Forelimb muscle (tissue), 1 donor: ENCODE data around the gene CHRDL2. TPM values are rescaled to one million over a fixed set of nuclear protein-coding genes. Genes with fewer than 3 reads are reported as not detected.
"Not testable (repeated sequence)": the region's sequence is repeated elsewhere in the genome, so short reads cannot be mapped to it uniquely, and the experiment has no call there.

Experiments used
- DNase-seq: peaks from one replicate; pipeline ENCODE4 v3.0.0-alpha.2; 2013; ENCODE audit warnings: low read depth
- polyA plus RNA-seq: library from polyadenylated mRNA; unstranded; fragments of 120-200 nt; gene quantifications from one replicate; pipeline ENCODE4 v1.2.1, GENCODE V29; 2013; ENCODE audit not compliant: insufficient read length

Gene CHRDL2, protein sequence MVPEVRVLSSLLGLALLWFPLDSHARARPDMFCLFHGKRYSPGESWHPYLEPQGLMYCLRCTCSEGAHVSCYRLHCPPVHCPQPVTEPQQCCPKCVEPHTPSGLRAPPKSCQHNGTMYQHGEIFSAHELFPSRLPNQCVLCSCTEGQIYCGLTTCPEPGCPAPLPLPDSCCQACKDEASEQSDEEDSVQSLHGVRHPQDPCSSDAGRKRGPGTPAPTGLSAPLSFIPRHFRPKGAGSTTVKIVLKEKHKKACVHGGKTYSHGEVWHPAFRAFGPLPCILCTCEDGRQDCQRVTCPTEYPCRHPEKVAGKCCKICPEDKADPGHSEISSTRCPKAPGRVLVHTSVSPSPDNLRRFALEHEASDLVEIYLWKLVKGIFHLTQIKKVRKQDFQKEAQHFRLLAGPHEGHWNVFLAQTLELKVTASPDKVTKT
- 2.5 TPM for polyA plus RNA-seq

DNA sequence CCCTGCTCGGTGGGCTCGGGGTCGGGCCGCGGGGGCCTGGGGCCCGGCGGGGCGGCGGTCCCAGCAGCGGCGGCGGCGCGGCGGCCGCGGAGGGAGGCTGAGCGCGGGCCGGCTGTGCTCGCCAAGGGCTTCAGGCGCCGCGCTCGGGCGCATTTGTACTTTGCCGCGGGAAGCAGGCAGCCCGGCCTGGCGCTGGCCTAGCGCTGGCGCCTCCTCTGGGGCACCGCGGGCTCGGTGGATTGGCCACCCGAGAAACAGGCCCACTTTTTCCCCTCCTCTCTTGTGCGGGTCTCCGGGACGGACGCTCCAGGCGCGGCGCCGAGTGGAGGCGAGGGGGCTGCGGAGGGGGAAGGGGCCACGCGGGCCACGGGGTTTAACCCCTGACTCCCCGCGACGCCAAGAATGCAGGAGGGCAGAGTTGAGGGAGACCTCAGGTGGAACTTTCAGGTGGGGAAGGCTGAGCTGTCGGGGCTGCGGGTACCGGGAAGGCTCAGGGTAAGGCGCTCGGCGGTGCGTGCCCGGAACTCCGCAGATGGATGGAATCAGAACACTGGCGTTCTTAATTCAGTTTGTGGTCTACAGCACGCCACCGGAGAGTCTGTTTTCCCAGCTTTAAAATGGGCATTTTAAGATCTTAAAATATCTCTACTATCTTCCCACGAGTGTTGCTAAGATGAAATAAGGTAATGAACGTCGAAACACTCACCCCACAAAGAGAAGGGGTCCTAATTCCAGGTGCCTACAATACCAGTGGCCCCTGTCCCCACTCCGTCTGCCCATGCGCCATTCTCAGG lies at the start of gene CHRDL2:
Gene CHRDL2 (minus strand): TSS at position 126 of the 794 bp plus-strand sequence. CDS start 538 bp downstream, outside the sequence.
- no peak for DNase-seq

DNA sequence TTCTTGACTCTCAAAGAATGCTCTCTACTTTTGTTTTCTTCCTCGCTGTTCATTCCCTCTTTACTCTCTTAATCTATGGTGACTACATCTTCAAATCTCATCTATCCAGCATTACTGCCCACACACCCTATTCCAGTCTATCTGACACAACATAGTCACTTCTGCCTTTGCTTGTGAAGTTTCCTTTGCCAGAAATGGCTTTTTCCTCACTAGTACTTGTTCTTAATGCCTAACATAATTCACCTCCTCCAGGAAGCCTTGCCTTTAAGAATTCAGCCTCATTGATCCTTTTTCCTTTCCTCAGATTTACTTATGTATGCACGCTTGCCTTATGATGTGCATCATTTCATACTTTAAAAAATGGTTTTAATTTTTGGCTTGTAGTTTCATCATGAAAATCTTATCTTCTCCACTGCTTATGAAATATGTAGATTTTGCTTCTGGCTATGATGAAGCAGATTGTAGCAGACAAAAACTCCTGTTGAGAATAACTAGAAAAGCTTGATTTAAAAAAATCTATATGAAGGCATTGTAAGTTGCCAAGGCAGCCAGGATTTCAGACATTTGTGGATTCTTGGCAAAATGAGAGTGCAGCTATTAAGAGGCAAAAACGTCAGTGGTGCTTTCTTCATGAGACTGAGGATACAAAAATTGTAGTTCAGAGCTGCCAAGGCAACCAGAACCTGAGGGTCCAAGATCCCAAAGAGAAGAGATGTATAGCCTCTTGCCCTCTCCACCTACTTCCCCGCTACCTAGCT lies 49.2 kb upstream of the CHRDL2 start:
- DNase-seq: no peak

DNA sequence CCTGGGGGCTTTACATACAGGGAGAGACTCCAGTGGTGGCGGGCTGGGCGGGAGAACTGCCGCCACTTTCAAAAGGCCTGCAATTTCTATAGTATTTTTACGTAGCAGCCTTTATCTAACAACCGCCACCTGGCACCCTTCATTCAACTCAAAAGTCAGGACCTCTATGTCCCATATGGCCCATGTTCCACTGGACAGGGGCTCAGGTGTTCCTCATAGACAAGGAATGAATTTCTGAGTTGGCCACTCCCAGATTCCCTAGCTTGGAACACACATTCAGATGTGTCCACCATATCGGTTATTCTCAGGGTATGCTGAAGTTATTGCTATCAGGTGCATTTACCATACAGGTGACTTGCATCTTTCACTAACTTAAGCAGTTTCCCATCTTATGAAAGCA lies 47.4 kb upstream of the CHRDL2 start:
- DNase-seq: no peak

DNA sequence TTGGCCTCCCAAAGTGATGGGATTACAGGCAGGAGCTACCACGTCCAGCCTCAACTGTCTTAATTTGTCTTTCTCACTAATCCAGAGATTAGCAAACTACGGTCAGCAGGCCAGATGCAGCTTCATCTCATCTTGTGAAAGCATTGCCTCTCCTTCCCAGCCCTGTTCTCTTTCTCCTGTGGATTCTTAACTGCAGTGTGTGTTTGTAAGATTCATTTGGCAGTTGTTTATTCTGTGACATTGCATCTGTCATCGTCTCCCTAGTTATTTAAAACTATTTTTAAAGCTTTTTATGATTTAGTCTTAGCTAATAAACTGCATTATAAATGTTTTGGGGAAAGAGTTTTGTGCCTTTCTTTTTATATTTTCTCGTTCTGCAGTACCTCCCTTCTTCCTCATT lies 46.7 kb upstream of the CHRDL2 start:
- no peak for DNase-seq

DNA sequence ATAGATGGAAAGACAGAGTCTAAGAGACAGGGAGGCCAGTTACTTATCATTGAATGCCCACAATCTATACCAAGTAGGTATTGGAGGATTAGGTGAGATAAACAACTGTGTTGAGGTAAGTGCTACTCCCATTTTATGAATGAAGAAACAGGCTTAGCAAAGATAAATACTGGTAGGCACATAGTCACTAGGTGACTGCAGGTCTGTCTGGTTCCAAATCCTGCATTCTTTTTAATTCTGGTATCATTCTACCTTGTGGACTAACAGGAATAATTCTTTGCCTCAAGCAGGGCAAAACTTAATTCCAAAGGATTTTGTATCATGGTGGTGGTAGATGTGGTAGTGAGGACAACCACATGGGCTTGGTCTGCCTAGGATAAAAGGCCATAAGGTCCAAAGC lies 45.8 kb upstream of the CHRDL2 start:
- no peak for DNase-seq

DNA sequence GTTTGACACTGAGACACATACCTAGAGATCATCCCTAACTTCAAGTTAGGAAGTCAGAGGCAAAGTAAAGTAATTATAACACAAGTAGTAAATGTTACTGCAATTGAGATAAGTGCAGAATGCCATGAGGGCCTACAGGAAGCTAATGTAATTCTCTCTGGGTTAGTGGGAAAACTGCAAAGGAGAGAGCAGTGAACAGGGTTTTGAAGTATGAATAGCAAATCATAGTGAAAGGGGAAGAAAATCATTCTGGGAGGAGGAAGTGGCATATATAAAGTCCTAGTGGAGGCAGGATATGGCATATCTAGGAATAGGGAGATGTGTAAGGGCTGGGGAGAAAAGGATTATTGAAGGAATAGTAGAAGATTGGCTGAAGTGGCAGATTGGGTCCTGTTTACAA lies 45.3 kb upstream of the CHRDL2 start:
- DNase-seq: no peak

DNA sequence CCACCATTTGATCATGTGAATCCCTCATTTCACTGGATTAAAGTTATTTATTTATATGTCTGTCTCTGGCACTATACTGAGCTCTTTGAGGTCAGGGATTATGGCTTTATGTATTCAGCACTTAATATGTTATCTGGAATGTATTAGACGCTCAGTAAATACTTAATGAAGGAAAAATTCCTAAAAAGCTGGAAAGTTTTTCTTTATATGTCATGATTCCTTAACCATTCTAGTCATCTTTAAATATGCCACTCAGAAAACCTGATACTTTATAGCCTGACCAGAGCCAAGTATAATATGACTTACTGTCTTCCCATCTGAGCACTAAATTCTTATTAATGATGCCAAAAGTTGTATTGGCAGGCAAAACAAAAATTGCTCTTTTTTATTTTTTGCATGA lies 44.5 kb upstream of the CHRDL2 start:
- no peak for DNase-seq

DNA sequence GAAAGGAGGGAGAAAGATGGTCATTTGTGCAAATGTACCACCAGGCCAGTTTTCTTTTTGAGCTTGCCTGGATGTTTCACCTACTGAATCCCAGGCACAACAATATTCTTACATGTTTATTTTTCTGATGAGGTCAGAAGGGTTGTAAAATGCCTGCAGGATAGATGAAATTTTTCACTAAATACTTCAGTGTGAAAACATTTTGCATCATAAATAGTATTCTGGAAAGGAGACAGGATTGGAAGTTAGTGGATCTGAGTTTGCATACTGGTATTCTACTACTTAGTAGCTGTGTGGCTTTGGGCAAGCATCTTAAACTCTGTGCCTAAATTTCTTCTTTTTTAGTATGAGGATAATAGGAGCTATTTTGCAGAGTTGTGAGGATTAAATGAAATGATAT lies 42.2 kb upstream of the CHRDL2 start:
- no peak for DNase-seq

DNA sequence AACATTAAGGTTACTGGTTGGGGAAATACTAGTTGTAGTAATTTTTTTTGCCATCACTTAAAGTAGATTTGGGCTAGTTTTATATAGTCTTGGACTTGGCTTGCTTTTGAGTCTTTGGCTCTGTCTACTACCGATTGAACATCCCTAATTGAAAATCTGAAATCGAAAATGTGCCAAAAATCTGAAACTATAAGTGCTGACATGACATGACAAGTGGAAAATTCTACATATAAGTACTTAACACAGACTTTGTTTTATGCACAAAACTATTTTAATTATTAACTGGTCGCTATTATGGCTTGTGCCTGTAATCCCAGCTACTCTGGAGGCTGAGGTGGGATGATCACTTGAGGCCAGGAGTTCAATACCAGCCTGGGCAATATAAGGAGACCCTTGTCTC lies 39.9 kb upstream of the CHRDL2 start:
- DNase-seq: no peak

DNA sequence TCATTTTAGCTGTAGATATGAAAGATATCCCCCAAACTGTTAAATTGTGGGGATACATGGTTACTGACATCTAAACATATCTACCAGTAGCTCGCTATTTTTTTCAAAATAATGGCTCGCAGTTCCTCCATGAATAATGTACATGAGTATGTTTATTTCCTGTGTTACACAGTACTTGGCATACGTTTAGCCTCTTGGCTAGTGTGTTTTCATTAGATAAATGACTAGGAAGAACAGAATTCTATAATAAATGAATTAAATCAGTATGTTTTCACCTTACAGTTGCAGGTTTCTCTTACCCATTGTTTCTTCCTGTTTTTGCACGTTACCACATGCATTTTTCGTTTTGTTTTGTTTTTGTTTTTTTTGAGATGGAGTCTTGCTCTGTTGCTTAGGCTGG lies 39.2 kb upstream of the CHRDL2 start:
- no peak for DNase-seq

DNA sequence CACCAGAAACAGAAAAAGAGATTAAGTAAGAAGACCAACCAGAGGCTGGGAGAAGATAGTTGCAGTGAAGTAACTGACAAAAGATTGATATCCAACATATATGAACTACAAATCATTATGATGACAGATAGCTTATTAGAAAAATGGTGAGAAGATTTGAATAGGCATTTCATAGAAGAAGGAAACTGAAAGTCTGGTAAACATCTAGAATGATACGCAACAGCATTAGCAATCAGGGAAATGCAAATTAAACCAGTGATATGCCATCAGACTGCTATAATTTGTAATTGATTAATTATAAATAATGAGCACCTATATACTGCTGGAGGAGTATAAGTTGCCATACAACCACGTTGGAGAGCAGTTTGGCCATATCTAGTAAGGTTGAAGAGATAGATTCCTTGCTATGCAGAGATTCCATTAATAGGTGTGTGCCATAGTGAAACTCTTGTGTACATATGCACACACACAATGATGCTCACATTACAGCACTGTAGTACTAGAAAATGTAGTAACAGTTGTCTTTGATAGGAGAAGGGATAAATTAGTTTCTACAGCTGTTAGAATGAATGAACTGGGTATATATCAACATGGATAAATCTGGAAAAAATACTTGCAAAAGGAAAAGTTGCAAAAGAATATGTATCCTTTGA lies 38.0 kb upstream of the CHRDL2 start:
- no peak for DNase-seq

DNA sequence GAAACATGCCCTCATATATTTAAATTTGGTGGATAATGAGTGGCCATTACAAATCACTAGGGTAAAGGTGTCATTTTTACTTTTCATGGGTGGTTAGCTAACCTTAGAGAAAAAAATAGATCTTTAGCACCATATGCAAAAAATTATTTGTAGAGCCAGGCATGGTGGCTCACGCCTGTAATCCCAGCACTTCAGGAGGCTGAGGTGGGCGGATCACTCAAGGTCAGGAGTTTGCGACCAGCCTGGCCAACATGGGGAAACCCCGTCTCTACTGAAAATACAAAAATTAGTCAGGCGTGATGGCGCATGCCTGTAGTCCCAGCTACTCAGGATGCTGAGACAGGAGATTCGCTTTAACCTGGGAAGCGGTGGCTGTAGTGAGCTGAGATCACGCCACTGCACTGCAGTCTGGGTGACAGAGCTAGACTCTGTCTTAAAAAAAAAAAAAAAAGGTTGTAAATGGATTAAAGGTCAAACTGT lies 37.0 kb upstream of the CHRDL2 start:
- DNase-seq: not testable (repeated sequence)

DNA sequence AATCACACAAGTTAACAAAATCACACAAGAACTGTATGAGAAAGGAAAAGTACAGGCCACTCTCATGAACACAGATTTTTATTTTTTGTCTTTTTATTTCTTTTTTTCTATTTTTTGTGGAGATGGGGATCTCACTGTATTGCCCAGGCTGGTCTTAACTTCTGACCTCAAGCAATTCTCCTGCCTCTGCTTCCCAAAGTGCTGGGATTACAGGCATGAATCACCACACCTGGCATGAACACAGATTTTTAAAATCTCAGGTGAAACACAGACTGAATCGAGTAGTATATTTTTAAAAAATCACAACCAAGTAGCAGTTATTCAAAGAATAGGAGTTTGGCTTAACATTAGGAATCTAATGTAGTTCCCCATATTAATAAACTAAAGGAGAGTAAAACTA lies 35.7 kb upstream of the CHRDL2 start:
- no peak for DNase-seq

DNA sequence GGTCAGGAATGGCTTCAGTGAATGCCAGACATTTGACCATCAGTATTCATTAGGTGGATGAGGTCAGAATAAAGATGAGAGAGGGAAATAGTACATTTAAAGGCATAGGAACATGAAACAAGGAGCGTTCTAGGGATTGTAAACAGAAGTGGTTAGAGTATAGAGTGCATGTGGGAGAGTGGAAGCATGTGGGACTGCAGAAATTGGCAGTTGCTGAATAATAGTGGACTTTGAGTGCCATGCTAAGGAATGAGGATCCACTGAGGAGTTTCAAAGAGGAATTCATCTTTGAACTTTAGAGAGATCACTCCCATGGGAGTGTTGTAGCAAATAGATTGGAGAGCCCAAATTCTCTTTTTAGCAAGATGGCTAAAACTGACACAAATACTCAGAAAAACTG lies 25.3 kb upstream of the CHRDL2 start:
- DNase-seq: no peak

DNA sequence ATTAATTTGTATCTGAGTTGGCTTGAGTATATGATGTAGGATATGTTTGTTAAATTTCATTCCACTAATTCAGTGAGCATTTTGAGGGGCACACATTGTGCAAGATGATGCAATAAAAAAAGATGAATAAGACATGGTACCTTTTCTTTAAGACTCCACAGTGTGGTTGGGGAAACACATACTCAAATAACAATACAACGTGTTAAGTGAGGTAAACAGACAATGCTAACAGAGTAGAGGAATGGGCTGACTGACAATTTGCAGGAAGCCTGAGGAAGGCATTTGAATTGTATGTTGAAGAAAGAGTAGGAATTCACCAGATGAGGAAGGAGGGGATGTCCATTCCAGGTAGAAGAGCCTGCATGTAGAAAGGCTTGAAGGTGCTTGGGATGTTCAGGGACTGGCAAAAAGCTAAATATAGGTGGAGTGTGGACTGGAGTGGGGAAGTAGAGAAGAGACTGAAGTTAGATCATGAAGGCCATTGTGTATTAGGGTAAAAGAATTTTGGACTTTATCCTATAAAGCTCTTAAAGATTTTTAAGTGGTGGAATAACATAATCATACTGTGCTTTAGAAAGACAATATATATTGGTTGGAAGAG lies 24.3 kb upstream of the CHRDL2 start:
- DNase-seq: no peak

DNA sequence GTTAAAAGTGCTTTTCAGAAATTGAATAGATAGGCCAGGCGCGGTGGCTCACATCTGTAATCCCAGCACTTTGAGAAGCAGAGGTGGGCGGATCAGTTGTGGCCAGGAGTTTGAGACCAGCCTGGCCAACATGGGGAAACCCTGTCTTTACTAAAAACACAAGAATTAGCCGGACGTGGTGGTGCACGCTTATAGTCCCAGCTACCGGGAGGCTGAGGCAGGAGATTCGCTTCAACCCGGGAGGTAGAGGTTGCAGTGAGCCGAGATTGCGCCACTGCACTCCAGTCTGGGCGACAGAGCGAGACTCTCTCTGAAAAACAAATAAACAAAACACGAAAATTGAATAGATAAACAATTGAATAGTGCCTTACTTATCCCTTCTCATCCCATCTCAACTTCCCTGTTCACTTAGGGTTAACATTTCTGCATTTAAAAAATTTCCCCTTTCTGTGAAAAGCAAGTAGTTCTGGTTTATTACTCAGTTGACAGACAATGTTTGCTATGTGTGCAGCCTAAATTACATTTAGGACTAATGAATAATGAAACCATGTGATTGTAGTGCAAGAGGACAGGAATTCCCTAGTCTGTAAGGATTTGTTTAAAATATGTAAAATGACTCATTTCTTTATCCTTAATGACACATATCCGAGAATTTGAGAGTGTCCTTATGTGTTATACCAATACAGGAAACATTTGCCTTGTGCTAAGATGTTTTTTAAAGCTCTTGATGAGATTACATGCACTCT lies 23.5 kb upstream of the CHRDL2 start:
- DNase-seq: no peak

DNA sequence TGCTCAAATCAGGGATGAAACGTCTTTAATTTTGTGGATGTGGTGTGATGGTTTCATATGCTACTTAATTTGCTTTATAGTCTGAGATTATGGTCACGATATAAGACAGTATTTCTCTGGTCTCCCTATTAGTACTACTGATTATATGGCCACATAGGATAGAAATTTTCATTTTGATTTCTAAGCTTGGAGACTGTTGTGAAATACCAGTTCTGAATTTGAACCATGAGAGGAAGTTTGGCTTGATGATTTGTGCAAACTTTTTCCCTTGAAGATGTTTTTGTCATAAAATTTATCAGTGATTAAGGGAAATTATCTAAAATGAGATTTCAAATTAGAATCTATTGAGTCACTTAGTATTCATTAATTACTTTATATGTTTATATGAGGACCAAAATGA lies 20.1 kb upstream of the CHRDL2 start:
- no peak for DNase-seq

DNA sequence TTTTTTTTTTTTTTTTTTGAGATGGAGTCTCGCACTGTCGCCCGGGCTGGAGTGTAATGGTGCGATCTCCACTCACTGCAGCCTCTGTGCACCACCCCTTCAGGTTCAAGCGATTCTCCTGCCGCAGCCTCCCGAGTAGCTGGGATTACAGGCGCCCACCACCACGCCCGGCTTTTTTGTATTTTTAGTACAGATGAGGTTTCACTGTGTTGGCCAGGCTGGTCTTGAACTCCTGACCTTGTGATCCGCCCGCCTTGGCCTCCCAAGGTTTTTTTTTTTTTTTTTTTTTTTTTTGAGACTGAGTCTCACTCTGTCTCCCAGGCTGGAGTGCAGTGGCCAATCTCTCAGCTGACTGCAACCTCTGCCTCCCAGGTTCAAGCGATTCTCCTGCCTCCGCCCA lies 19.4 kb upstream of the CHRDL2 start:
- DNase-seq: not testable (repeated sequence)

DNA sequence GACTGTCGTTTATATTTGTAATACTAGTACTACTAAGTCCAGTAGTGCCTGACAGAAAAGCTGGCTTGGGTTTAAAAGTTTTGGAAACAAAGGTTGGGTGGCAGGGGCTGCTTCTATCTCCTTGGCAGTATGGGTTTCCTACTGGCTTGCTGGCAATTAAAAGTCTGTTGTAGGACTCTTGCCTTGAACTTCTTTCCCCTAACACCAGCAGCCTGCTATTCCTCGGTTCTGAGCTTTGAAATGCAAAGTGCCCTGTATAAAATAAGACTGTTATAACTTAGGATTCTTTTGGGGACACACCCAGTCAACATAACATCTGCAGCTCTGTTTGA lies 18.7 kb upstream of the CHRDL2 start:
- DNase-seq: no peak

DNA sequence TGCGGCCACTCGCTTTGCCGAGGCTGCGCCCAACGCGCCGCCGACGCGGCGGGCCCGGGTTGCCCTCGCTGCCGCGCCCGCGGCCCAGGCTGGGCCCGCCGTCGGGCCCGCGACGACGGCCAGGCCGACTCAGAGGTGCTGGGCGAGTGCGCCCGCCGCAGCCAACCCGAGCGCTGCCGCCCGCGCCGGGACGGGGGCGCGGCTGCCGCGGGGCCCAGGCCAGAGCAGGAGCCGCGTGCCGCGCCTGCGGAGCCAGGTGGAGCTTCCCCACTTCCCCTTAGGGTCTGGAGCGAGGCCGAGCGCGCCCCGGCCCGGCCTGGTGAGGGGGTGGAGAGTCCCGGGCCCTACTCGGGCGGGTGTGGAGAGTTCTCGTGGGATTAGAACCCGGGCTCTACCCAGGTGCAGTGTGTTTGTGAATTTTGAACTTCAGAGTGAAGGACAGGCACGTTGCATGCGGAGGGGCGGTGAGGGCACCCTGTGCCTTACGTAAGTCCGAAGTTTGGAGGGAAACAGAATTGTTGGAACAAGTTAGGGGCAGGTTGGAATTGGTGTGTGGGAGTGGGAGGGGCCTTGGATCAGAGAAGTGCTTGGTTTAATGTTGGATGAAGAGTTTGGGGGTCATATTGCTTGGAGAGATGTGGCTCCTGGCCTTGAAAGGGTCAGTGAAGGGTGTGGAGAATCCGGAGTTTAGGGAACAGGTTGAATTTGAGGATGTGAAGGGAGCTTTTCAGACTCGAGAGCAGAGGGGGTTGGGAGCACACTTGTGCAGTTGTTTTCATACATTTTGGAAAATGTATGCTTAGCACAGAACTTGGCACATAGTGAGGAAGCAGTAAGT lies 18.1 kb upstream of the CHRDL2 start:
- DNase-seq: no peak
